ENCODE results near the gene MARCHF10. TPM values are rescaled to one million over a fixed set of nuclear protein-coding genes. Genes with fewer than 3 reads are reported as not detected.

MARCHF10 gene
- total RNA-seq, 4 donors from 2014 or later = 0.29 to 0.81 TPM; not detected in 2

DNA sequence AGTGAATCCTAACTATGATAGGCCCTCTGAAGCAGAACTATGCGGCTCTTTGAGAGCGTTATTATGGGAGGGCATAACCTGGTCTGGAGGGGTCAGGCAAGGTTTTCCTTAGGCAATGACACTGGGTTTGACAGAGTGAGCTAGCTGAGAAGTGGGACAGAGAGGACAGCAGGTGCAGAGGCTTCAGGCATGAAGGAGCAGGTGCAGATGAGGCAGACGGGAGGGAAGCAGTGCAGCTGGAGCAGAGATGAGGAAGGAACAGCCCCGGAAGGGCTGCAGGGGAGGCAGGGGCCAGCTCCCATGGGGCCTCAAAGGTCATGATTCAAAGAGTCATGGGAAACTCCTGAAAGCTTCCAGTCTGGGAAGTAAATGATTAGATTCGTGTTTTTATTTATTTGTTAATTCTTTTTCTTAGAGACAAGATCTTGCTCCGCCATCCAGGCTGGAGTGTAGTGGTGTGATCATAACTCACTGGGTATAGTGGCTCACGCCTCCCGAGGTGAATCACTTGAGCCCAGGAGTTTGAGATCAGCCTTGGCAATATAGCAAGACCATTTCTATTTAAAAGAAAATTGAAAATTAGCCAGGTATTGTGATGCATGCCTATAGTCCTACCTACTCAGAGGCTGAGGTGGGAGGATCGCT, 5.4 kb downstream of the MARCHF10 start:
- peaks cover 0 to under 1% of the 10 kb centered on the region in 2 donors for H3K4me1 ChIP-seq
- no peak overlapping the region for H3K4me3 ChIP-seq (replicated peaks in 1 of 3)
- no peak overlapping the region for H3K27ac ChIP-seq
- TF ChIP-seq POLR2A (IDR thresholded peaks at IDR 0.05) = no peak
- TF ChIP-seq, protein P1, sequence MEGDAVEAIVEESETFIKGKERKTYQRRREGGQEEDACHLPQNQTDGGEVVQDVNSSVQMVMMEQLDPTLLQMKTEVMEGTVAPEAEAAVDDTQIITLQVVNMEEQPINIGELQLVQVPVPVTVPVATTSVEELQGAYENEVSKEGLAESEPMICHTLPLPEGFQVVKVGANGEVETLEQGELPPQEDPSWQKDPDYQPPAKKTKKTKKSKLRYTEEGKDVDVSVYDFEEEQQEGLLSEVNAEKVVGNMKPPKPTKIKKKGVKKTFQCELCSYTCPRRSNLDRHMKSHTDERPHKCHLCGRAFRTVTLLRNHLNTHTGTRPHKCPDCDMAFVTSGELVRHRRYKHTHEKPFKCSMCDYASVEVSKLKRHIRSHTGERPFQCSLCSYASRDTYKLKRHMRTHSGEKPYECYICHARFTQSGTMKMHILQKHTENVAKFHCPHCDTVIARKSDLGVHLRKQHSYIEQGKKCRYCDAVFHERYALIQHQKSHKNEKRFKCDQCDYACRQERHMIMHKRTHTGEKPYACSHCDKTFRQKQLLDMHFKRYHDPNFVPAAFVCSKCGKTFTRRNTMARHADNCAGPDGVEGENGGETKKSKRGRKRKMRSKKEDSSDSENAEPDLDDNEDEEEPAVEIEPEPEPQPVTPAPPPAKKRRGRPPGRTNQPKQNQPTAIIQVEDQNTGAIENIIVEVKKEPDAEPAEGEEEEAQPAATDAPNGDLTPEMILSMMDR (IDR thresholded peaks at IDR 0.05) = no peak
- H3K36me3 ChIP-seq = no peaks in the 10 kb centered on the region
- no peaks in the 10 kb centered on the region for H3K9me3 ChIP-seq
- no peaks in the 10 kb centered on the region for H3K27me3 ChIP-seq
- DNase-seq = no peak
- intact Hi-C loops (cut with DNase I) = no loop called here
- 79 to 86% methylated on average over 9 of the region's 9 CpGs for WGBS, 2 donors

DNA sequence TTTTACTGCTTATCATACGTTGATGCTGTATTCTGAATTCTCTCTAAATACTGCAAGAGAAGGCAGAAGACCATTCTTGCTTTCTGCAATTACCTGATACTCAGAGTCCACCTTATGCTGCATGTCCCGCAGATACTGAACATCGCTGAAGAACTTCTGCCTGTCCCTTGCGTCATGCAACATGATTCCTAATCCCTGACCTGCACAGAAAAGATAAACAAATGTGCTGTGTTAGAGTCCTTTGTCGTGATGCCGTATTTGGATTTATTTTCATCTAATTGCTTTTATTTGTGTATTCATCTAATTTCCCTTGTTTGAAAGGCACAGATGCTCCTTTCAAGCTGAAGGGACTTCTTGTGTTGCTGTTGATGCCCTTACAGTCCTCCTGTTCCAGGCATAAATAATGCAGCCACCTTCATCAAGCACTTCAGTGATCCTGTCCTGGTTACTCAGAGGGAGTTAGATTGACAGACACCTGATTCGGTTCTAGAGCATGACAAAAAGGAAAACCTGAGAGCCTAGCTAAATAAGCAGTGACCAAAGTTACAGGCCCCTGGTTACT, 6.5 kb downstream of the MARCHF10 start:
- WGBS, 2 donors = 87 to 90% methylated on average over 7 of the region's 7 CpGs
- Histone ChIP-seq H3K27ac (no peak overlapping the region), H3K4me1 (no peaks in the 10 kb centered on the region), H3K9me3 (no peaks in the 10 kb centered on the region), H3K4me3 (replicated peaks in 1 of 3) (no peak overlapping the region), H3K27me3 (no peaks in the 10 kb centered on the region), H3K36me3 (no peaks in the 10 kb centered on the region)
- TF ChIP-seq, protein P1 (IDR thresholded peaks at IDR 0.05) = no peak
- no peak for TF ChIP-seq POLR2A (IDR thresholded peaks at IDR 0.05)
- intact Hi-C loops (cut with DNase I) = no loop called here
- no peak for DNase-seq

DNA sequence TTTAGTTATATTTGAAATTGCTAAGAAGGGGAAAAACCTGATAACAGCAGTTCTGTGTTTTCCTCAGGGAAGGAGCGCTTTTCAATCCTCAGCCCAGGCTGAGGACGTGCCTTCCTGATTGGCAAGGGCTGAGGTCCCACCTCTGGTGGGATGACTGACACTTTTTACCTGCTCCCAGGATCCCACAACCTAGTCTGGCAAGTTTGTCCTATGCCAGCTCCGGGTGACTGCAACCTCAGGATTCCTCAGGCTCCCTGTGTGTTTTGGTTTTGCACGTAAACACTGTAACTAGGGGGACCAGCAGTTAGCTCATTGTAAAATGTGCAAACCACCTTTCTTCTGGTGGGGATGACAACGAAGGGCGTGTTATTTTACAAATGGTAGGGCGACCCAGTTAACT, 7.5 kb downstream of the MARCHF10 start:
- Histone ChIP-seq H3K27me3 (no peaks in the 10 kb centered on the region), H3K9me3 (no peaks in the 10 kb centered on the region), H3K4me3 (replicated peaks in 1 of 3) (no peak overlapping the region), H3K4me1 (no peaks in the 10 kb centered on the region), H3K27ac (no peak overlapping the region), H3K36me3 (no peaks in the 10 kb centered on the region)
- DNase-seq = peak; percentile 6 to 18
- intact Hi-C loops (cut with DNase I) = no loop called here
- 20 to 36% methylated on average over 7 of the region's 7 CpGs for WGBS, 2 donors
- TF ChIP-seq POLR2A (IDR thresholded peaks at IDR 0.05) = no peak
- TF ChIP-seq, protein P1 (IDR thresholded peaks at IDR 0.05) = no peak

DNA sequence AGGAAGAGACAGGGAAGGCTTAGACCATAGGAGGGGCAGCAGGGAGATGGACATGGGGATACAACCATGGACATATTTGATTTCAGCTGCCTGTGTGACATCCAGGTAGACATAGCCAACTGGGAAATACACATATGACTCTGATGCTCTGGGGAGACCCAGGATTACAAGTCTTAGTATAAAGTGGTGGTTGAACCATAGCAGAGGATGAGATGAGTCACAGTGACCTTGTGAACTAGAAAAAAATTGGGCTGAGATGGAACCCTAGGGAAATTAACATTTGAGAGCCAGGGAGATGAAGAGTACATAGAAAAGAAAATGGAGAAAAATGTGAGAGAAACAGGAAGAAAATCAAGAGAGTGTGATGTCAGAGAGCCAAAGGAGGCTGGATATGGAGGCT, 10.2 kb downstream of the MARCHF10 start:
- no peak for TF ChIP-seq POLR2A (IDR thresholded peaks at IDR 0.05)
- TF ChIP-seq, protein P1 (IDR thresholded peaks at IDR 0.05) = no peak
- intact Hi-C loops (cut with DNase I) = no loop called here
- Histone ChIP-seq H3K9me3 (no peaks in the 10 kb centered on the region), H3K36me3 (no peaks in the 10 kb centered on the region), H3K4me3 (replicated peaks in 1 of 3) (no peak overlapping the region), H3K27me3 (no peaks in the 10 kb centered on the region), H3K4me1 (no peaks in the 10 kb centered on the region), H3K27ac (no peak overlapping the region)
- DNase-seq = no peak

DNA sequence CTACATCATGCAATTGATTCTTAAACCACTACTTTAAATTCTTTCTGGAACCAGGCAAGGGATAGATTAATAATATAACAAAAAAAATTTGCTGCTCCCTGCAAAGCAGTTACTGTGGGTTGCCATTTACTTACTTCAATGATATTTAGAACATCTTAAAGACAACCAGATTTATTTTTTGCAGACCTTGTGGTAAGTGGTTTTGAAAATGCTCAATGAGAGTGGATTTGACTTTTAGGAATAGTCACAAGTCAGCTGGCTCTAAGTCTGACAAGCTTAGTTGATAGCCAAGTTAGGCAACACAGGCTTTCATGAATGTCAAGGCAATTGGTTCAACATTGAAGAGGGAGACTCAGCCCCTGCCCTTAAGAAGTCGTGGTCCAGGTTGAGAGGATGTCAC, 11.8 kb downstream of the MARCHF10 start:
- no peaks in the 10 kb centered on the region for H3K36me3 ChIP-seq
- 40 to 75% methylated on average over 1 of the region's 1 CpG for WGBS, 2 donors

More for the DNA sequence above, 11.8 kb downstream of the MARCHF10 start:
- H3K4me1 ChIP-seq = no peaks in the 10 kb centered on the region
- H3K27ac ChIP-seq = no peak overlapping the region
- H3K9me3 ChIP-seq = no peaks in the 10 kb centered on the region
- intact Hi-C loops (cut with DNase I) = no loop called here
- TF ChIP-seq, protein P1 (IDR thresholded peaks at IDR 0.05) = no peak
- no peak for TF ChIP-seq POLR2A (IDR thresholded peaks at IDR 0.05)
- H3K4me3 ChIP-seq (replicated peaks in 1 of 3) = no peak overlapping the region
- DNase-seq = no peak
- no peaks in the 10 kb centered on the region for H3K27me3 ChIP-seq
